CD14-positive monocyte (primary cell): ENCODE measurements around the gene TUBB3. TPM values are rescaled to one million over a fixed set of nuclear protein-coding genes. Genes with fewer than 3 reads are reported as not detected.
A peak's percentile ranks its signal among the peaks of the same experiment; 100 is the strongest.

Experiments
- DNase-seq, 3 donors: peaks; one replicate each; pipeline ENCODE4 v3.0.0-alpha.2; 2011 to 2022
- H2AFZ ChIP-seq: 2 replicates; pipeline ENCODE4 v1.6.0; 2012; ENCODE audit warnings: mild to moderate bottlenecking, low read depth, low read length, inconsistent platforms; ENCODE audit not compliant: insufficient read depth, poor library complexity, severe bottlenecking
- H3K27ac ChIP-seq, 2 donors: 1 replicate in 1 of 2; 2 replicates in 1 of 2; pipeline ENCODE4 v1.5.1; 2012 to 2013; ENCODE audit warnings: low read length in 2 of 2, control low read depth in 1 of 2, inconsistent platforms in 1 of 2, low read depth in 1 of 2, mild to moderate bottlenecking in 1 of 2
- H3K27me3 ChIP-seq, 2 donors: one replicate each; pipeline versions ENCODE4 v1.6.0 to v1.6.1; 2011 to 2013; ENCODE audit warnings: low read length in 2 of 2; ENCODE audit not compliant: control insufficient read depth in 2 of 2, insufficient read depth in 2 of 2
- H3K36me3 ChIP-seq, 2 donors: replicated peaks in 1 of 2; 1 replicate in 1 of 2; 2 replicates in 1 of 2; pipeline versions ENCODE4 v1.5.1 to v1.6.1; 2012 to 2013; ENCODE audit warnings: low read length in 2 of 2, control low read depth in 1 of 2, inconsistent platforms in 1 of 2, mild to moderate bottlenecking in 1 of 2; ENCODE audit not compliant: insufficient read depth in 2 of 2, control insufficient read depth in 1 of 2
- H3K4me1 ChIP-seq, 2 donors: 1 replicate in 1 of 2; 2 replicates in 1 of 2; pipeline versions ENCODE4 v1.5.1 to v1.6.1; 2012 to 2013; ENCODE audit warnings: low read length in 2 of 2, control low read depth in 1 of 2, inconsistent platforms in 1 of 2, mild to moderate bottlenecking in 1 of 2, moderate library complexity in 1 of 2; ENCODE audit not compliant: insufficient read depth in 2 of 2, control insufficient read depth in 1 of 2
- H3K4me2 ChIP-seq: replicated peaks from 2 replicates; pipeline ENCODE3; 2012; ENCODE audit warnings: low read length, moderate library complexity, mild to moderate bottlenecking; ENCODE audit not compliant: poor library complexity, severe bottlenecking; ENCODE audit errors: extremely low read depth
- H3K4me3 ChIP-seq, 3 experiments: fragments of 200-600 bp in 1 of 3; sonication (generic) in 1 of 3; replicated peaks in 1 of 3; 1 replicate in 2 of 3; 2 replicates in 1 of 3; pipeline ENCODE4 v1.5.1; 2011 to 2013; ENCODE audit warnings: low read length in 3 of 3, mild to moderate bottlenecking in 3 of 3, control low read depth in 2 of 3, low read depth in 2 of 3, inconsistent platforms in 1 of 3, moderate library complexity in 1 of 3
- H3K79me2 ChIP-seq: 2 replicates; pipeline ENCODE4 v1.6.0; 2012; ENCODE audit warnings: mild to moderate bottlenecking, control low read depth, inconsistent platforms, low read length, moderate library complexity; ENCODE audit not compliant: insufficient read depth
- H3K9ac ChIP-seq: 2 replicates; pipeline ENCODE4 v1.6.0; 2017; ENCODE audit warnings: low read length, mild to moderate bottlenecking; ENCODE audit not compliant: insufficient read depth, poor library complexity, severe bottlenecking
- H3K9me3 ChIP-seq, 2 donors: replicated peaks in 1 of 2; 1 replicate in 1 of 2; 2 replicates in 1 of 2; pipeline versions ENCODE4 v1.5.1 to v1.6.1; 2012 to 2013; ENCODE audit warnings: low read length in 2 of 2, control low read depth in 1 of 2; ENCODE audit not compliant: control insufficient read depth in 1 of 2, insufficient read depth in 1 of 2
- H4K20me1 ChIP-seq: 2 replicates; pipeline ENCODE4 v1.6.0; 2012; ENCODE audit warnings: mild to moderate bottlenecking, low read length, control low read depth, moderate library complexity; ENCODE audit not compliant: insufficient read depth
- H3K27ac Mint-ChIP-seq, 7 donors: one replicate each; pipeline ENCODE4 v1.8.0; 2020; ENCODE audit warnings: mild to moderate bottlenecking in 7 of 7, mixed read lengths in 7 of 7, moderate library complexity in 6 of 7, inconsistent platforms in 2 of 7
- H3K27me3 Mint-ChIP-seq, 3 donors: one replicate each; pipeline ENCODE4 v1.8.0; 2021 to 2022; ENCODE audit warnings: low read depth in 3 of 3, mild to moderate bottlenecking in 3 of 3, mixed read lengths in 3 of 3, moderate library complexity in 3 of 3, inconsistent platforms in 1 of 3
- H3K36me3 Mint-ChIP-seq, 2 donors: one replicate each; pipeline ENCODE4 v1.8.0; 2020; ENCODE audit warnings: mixed read lengths in 2 of 2, inconsistent platforms in 1 of 2, mild to moderate bottlenecking in 1 of 2
- H3K4me1 Mint-ChIP-seq: one replicate; pipeline ENCODE4 v1.8.0; 2020; ENCODE audit warnings: mild to moderate bottlenecking, mixed read lengths
- H3K4me3 Mint-ChIP-seq, 2 donors: one replicate each; pipeline ENCODE4 v1.8.0; 2020; ENCODE audit warnings: mild to moderate bottlenecking in 2 of 2, mixed read lengths in 2 of 2, moderate library complexity in 1 of 2
- H3K9me3 Mint-ChIP-seq, 7 donors: one replicate each; pipeline ENCODE4 v1.8.0; 2020 to 2022; ENCODE audit warnings: mixed read lengths in 7 of 7, mild to moderate bottlenecking in 6 of 7, moderate library complexity in 6 of 7, inconsistent platforms in 2 of 7
- WGBS: methylation state at CpG from one replicate; pipeline ENCODE4 v1.1.5; 2013; ENCODE audit warnings: missing lambda C conversion rate; ENCODE audit not compliant: insufficient coverage; 5-methylcytosine and 5-hydroxymethylcytosine counted together
- intact Hi-C, 2 donors: fragments of 100-400 bp; cut with micrococcal nuclease; formaldehyde crosslinking; loops; one replicate each; pipeline versions ENCODE4 v1.15.0 to v1.15.1; 2023
- polyA plus RNA-seq, 3 donors: library from polyadenylated mRNA; depleted of rRNA in 1 of 3; unstranded in 2 of 3; stranded (reverse) in 1 of 3; fragments of 300-500 nt in 2 of 3; fragments of >200 nt in 1 of 3; fragmentation: Illumina TruSeq in 2 of 3; gene quantifications; 1 replicate in 2 of 3; 2 replicates in 1 of 3; pipeline ENCODE4 v1.2.3, GENCODE V29; 2012 to 2021
- TF ChIP-seq, protein P1 (sequence below): fragments of 200-600 bp; IDR thresholded peaks from one replicate; pipeline ENCODE4 v1.8.0; 2022; ENCODE audit warnings: antibody characterized with exemption, mild to moderate bottlenecking

TUBB3 gene
- polyA plus RNA-seq, 3 donors = 2.9 TPM; not detected in 2

GRCh38 chr16:89920723-89921122 is 2.4 kb upstream of the TUBB3 start:
- peaks cover 34 to 52% of the 10 kb centered on the region in 2 donors for H3K4me1 ChIP-seq
- H3K36me3 ChIP-seq = no peaks in the 10 kb centered on the region
- Mint-ChIP-seq H3K4me1 (peaks cover 34% of the 10 kb centered on the region), H3K36me3 (no peaks in the 10 kb centered on the region), H3K27ac (no peak overlapping the region), H3K27me3 (peaks cover 68 to 96% (median 72%) of the 10 kb centered on the region in 3 donors), H3K9me3 (peaks cover 0 to 18% (median 7%) of the 10 kb centered on the region in 7 donors), H3K4me3 (peak overlapping the region in 1 of 2 donors; percentile 55)
- peaks cover 23% of the 10 kb centered on the region for H4K20me1 ChIP-seq
- WGBS = 50% methylated on average over 2 of the region's 6 CpGs
- H3K4me2 ChIP-seq = no peak overlapping the region
- no peak overlapping the region for H3K9ac ChIP-seq
- H2AFZ ChIP-seq = no peak overlapping the region
- no peaks in the 10 kb centered on the region for H3K79me2 ChIP-seq
- H3K27me3 ChIP-seq = peaks cover 29 to 74% of the 10 kb centered on the region in 2 donors
- no peak for DNase-seq
- intact Hi-C loops = no loop called here
- TF ChIP-seq, protein P1, sequence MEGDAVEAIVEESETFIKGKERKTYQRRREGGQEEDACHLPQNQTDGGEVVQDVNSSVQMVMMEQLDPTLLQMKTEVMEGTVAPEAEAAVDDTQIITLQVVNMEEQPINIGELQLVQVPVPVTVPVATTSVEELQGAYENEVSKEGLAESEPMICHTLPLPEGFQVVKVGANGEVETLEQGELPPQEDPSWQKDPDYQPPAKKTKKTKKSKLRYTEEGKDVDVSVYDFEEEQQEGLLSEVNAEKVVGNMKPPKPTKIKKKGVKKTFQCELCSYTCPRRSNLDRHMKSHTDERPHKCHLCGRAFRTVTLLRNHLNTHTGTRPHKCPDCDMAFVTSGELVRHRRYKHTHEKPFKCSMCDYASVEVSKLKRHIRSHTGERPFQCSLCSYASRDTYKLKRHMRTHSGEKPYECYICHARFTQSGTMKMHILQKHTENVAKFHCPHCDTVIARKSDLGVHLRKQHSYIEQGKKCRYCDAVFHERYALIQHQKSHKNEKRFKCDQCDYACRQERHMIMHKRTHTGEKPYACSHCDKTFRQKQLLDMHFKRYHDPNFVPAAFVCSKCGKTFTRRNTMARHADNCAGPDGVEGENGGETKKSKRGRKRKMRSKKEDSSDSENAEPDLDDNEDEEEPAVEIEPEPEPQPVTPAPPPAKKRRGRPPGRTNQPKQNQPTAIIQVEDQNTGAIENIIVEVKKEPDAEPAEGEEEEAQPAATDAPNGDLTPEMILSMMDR = no peak
- no peak overlapping the region for H3K27ac ChIP-seq
- H3K4me3 ChIP-seq = no peak overlapping the region
- peaks cover 0 to 20% of the 10 kb centered on the region in 2 donors for H3K9me3 ChIP-seq

DNA sequence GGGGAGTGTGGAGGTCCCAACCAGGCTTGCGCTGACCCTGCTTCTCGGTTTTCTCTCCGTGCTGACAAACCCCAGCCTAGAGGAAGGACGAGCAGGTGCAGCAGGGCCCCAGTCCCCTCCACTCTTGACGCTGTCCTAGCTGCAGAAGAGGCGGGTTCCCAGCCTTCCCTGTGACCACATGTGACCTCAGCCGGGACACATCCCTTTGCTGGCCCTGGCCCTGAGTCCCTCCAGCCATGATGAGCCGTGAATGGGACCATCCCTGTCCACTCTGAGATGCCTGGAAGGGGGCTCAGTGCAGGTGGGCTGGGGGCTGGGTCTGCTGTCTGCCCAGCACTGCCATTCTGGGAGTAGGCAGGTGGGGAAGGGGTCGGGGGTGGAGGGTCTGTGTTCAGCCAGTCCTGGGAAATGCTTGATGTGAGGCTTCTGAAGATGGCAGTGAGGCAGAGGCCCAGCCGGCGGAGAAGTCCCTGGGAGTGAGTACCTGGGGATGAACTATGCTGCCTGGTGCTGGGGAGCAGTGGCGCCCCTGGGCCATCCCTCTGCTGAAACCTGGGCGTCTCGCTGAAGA is 1.9 kb upstream of the TUBB3 start:
- TF ChIP-seq, protein P1 = no peak
- no peak overlapping the region for H3K27ac ChIP-seq
- no peaks in the 10 kb centered on the region for H3K36me3 ChIP-seq
- no peak overlapping the region for H3K4me3 ChIP-seq
- peaks cover 26% of the 10 kb centered on the region for H4K20me1 ChIP-seq
- DNase-seq = no peak
- Mint-ChIP-seq H3K27ac (peak overlapping the region in 1 of 7 donors; percentile 35), H3K4me1 (peaks cover 34% of the 10 kb centered on the region), H3K27me3 (peaks cover 67 to 94% (median 71%) of the 10 kb centered on the region in 3 donors), H3K9me3 (peaks cover 0 to 18% (median 7%) of the 10 kb centered on the region in 7 donors), H3K36me3 (no peaks in the 10 kb centered on the region), H3K4me3 (peak overlapping the region in 1 of 2 donors; percentile 82)
- peaks cover 29 to 76% of the 10 kb centered on the region in 2 donors for H3K27me3 ChIP-seq
- no peaks in the 10 kb centered on the region for H3K79me2 ChIP-seq
- H2AFZ ChIP-seq = no peak overlapping the region
- intact Hi-C loops = no loop called here
- 32% methylated on average over 11 of the region's 14 CpGs for WGBS
- no peak overlapping the region for H3K9ac ChIP-seq
- peaks cover 38 to 57% of the 10 kb centered on the region in 2 donors for H3K4me1 ChIP-seq
- peaks cover 0 to 20% of the 10 kb centered on the region in 2 donors for H3K9me3 ChIP-seq
- no peak overlapping the region for H3K4me2 ChIP-seq
